Smooth muscle cell (in vitro differentiated cells): ENCODE measurements around the gene SPRN. TPM values are rescaled to one million over a fixed set of nuclear protein-coding genes. Genes with fewer than 3 reads are reported as not detected.
A peak's percentile ranks its signal among the peaks of the same experiment; 100 is the strongest.

ENCODE experiments used
- DNase-seq: peaks from one replicate; lab custom pipeline; 2025; ENCODE audit not compliant: unreplicated experiment; lab: John Stamatoyannopoulos, UW
- H2AFZ ChIP-seq: fragments of 200-600 bp; sonication (generic); 2 replicates; pipeline ENCODE4 v1.6.0; 2016; ENCODE audit warnings: antibody characterized with exemption, low read depth, mild to moderate bottlenecking
- H3F3A ChIP-seq: fragments of 200-600 bp; sonication (generic); 2 replicates; pipeline ENCODE4 v1.6.0; 2017; ENCODE audit warnings: antibody characterized with exemption, low read depth
- H3K27ac ChIP-seq: fragments of 200-600 bp; sonication (generic); 2 replicates; pipeline ENCODE4 v1.5.1; 2016; ENCODE audit warnings: low read depth, mild to moderate bottlenecking
- H3K27me3 ChIP-seq: fragments of 200-600 bp; sonication (generic); 2 replicates; pipeline ENCODE4 v1.6.1; 2016; ENCODE audit warnings: low read depth, mild to moderate bottlenecking
- H3K36me3 ChIP-seq: fragments of 200-600 bp; sonication (generic); 2 replicates; pipeline ENCODE4 v1.5.1; 2016; ENCODE audit warnings: low read depth
- H3K4me1 ChIP-seq: fragments of 200-600 bp; sonication (generic); 2 replicates; pipeline ENCODE4 v1.5.1; 2016; ENCODE audit warnings: low read depth
- H3K4me2 ChIP-seq: fragments of 200-600 bp; sonication (generic); 2 replicates; pipeline ENCODE4 v1.6.0; 2016; ENCODE audit warnings: mild to moderate bottlenecking
- H3K4me3 ChIP-seq: fragments of 200-600 bp; sonication (generic); 2 replicates; pipeline ENCODE4 v1.5.1; 2016; ENCODE audit warnings: mild to moderate bottlenecking
- H3K79me2 ChIP-seq: fragments of 200-600 bp; sonication (generic); 2 replicates; pipeline ENCODE4 v1.6.0; 2016; ENCODE audit warnings: low read depth, mild to moderate bottlenecking
- H3K9ac ChIP-seq: fragments of 200-600 bp; sonication (generic); 2 replicates; pipeline ENCODE4 v1.6.0; 2016; ENCODE audit warnings: low read depth
- H3K9me3 ChIP-seq: fragments of 200-600 bp; sonication (generic); replicated peaks from 2 replicates; pipeline ENCODE4 v1.5.1; 2016; ENCODE audit warnings: low read depth
- H4K20me1 ChIP-seq: fragments of 200-600 bp; sonication (generic); 2 replicates; pipeline ENCODE4 v1.6.0; 2016; ENCODE audit warnings: low read depth
- CTCF ChIP-seq: fragments of 200-600 bp; sonication (generic); IDR thresholded peaks from 2 replicates; pipeline ENCODE4 v1.5.1; 2017; ENCODE audit warnings: borderline replicate concordance, mild to moderate bottlenecking, antibody characterized with exemption; ENCODE audit not compliant: insufficient read depth, poor library complexity, severe bottlenecking
- WGBS: methylation state at CpG from one replicate; pipeline ENCODE4 v1.1.7; 2016; ENCODE audit warnings: low lambda C conversion rate; 5-methylcytosine and 5-hydroxymethylcytosine counted together
- polyA plus RNA-seq: library from polyadenylated mRNA; unstranded; fragments of >200 nt; fragmentation: Nextera tagmentation; extraction: Ambion mirVana; gene quantifications from 2 replicates; pipeline ENCODE4 v1.2.1, GENCODE V29; 2016
- total RNA-seq: library from RNA; depleted of rRNA; stranded (reverse); fragments of >200 nt; gene quantifications from 2 replicates; pipeline ENCODE4 v1.2.3, GENCODE V29; 2014

The SPRN gene
- total and polyA plus RNA-seq, 2 experiments from 2014 or later = 0.13 to 1.00 TPM

- peaks cover 3% of the 10 kb centered on the region for H3K4me1 ChIP-seq
- H3K27me3 ChIP-seq = no peaks in the 10 kb centered on the region
- H3K9ac ChIP-seq = no peak overlapping the region
- H3K4me2 ChIP-seq = peak overlapping the region; percentile 96
- 94% methylated on average over 35 of the region's 36 CpGs for WGBS
- DNase-seq = no peak
- no peaks in the 10 kb centered on the region for H3K9me3 ChIP-seq
- peak overlapping the region; percentile 82 for H3K4me3 ChIP-seq
- no peaks in the 10 kb centered on the region for H3K36me3 ChIP-seq
- H3K27ac ChIP-seq = no peak overlapping the region
- no peaks in the 10 kb centered on the region for H3K79me2 ChIP-seq
- H4K20me1 ChIP-seq = no peaks in the 10 kb centered on the region
- peak overlapping the region; percentile 81 for H2AFZ ChIP-seq
- no peak for TF ChIP-seq CTCF
- H3F3A ChIP-seq = no peaks in the 10 kb centered on the region
These were observed 44.4 kb downstream of the SPRN start for GRCh38 chr10:133379801-133380666.

- peak within 1 kb of the TSS; percentile 100 for H3K4me2 ChIP-seq
- peak; percentile 28 for DNase-seq
- no peaks in the 10 kb centered on the region for H3K36me3 ChIP-seq
- peak within 1 kb of the TSS; percentile 88 for H3K4me3 ChIP-seq
- H4K20me1 ChIP-seq = no peaks in the 10 kb centered on the region
- peaks cover 3% of the 10 kb centered on the region for H3K4me1 ChIP-seq
- peaks cover 6% of the 10 kb centered on the region for H3F3A ChIP-seq
- 1% methylated on average over 37 of the region's 78 CpGs for whole genome bisulfite sequencing
- no peaks in the 10 kb centered on the region for H3K27me3 ChIP-seq
- H3K9ac ChIP-seq = peak within 1 kb of the TSS; percentile 47
- peak within 1 kb of the TSS; percentile 98 for H2AFZ ChIP-seq
- no peak for TF ChIP-seq CTCF
- H3K79me2 ChIP-seq = no peaks in the 10 kb centered on the region
- no peaks in the 10 kb centered on the region for H3K9me3 ChIP-seq
- no peak within 1 kb of the TSS for H3K27ac ChIP-seq
These were observed 45.1 kb downstream of the SPRN start, which contains the start of gene PAOX for GRCh38 chr10:133379152-133379800. TSS of gene PAOX (plus strand) at chr10:133379262. CDS start at chr10:133379317, 55 bp downstream.

GRCh38 chr10:133378251-133379096 lies 46.0 kb downstream of the SPRN start:
- H3K79me2 ChIP-seq = no peaks in the 10 kb centered on the region
- under 1% methylated on average over 41 of the region's 90 CpGs for WGBS
- H3F3A ChIP-seq = peaks cover 7% of the 10 kb centered on the region
- no peak overlapping the region for H3K9ac ChIP-seq
- H3K36me3 ChIP-seq = no peaks in the 10 kb centered on the region
- no peak overlapping the region for H3K27ac ChIP-seq
- H2AFZ ChIP-seq = peak overlapping the region; percentile 98
- no peaks in the 10 kb centered on the region for H3K9me3 ChIP-seq
- peaks cover 8% of the 10 kb centered on the region for H3K4me1 ChIP-seq
- peak; percentile 54 for DNase-seq
- H4K20me1 ChIP-seq = no peaks in the 10 kb centered on the region
- H3K4me2 ChIP-seq = peak overlapping the region; percentile 100
- peak overlapping the region; percentile 88 for H3K4me3 ChIP-seq
- TF ChIP-seq CTCF = no peak
- no peaks in the 10 kb centered on the region for H3K27me3 ChIP-seq
